CD1c-positive myeloid dendritic cell (primary cell): ENCODE data around the gene CCDC138.

ENCODE experiments used
- DNase-seq: peaks from one replicate; pipeline ENCODE4 v3.0.0-alpha.2; 2016; ENCODE audit errors: extremely low spot score

Gene CCDC138

GRCh38 chr2:108896741-108897140 is 110.2 kb downstream of the CCDC138 start:
- no peak for DNase-seq

DNA sequence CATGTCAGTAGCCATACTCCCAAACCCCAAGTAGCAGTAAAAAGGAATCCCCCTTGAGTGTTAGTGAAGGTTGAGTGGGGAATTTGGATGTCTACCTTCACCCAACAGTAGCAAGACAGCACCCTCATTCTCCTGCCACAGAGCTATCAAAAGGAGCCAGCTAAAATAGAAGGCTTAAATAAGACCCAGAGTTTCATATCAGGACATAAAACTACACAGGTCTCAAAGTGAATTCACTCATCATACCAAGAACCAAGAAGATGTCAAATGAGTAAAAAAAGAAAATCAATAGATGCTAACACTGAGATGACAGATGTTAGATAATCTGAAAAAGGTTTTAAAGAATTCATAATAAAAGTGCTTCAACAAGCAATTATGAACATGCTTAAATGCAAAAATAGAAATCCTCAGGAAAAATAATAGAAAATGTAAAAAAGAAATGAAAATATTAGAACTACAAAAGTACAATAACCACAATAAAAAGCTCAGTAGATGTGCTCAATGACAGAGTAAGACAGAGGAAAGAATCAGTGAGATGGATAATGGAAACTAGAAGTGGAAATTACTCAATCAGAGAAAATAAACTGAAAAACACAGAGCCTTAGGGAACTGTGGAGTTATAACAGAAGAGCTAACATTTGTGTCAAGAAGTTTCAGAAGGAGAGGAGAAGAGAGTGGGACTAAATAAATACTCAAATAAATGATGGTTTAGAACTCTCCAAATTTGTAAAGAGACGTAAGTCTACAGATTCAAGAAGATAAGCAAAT is 111.9 kb downstream of the CCDC138 start:
- no peak for DNase-seq

DNA sequence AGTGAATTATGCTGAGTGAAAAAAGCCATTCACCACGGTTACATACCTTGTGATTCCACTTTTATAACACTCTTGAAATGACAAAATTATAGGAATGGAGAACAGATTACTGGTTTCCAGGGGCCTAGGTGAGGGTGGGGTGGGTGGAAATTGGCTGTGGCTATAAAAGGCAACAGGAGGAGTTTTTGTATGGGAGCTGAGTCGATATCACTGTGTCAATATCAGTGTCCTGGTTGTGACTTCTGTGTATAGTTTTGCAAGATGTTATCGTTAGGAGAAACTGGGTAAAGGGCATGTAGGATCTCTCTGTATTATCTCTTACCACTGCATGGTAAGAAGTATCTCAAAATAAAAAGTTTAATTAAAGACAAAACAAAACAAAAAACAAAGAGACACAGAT is 118.1 kb downstream of the CCDC138 start:
- no peak for DNase-seq

DNA sequence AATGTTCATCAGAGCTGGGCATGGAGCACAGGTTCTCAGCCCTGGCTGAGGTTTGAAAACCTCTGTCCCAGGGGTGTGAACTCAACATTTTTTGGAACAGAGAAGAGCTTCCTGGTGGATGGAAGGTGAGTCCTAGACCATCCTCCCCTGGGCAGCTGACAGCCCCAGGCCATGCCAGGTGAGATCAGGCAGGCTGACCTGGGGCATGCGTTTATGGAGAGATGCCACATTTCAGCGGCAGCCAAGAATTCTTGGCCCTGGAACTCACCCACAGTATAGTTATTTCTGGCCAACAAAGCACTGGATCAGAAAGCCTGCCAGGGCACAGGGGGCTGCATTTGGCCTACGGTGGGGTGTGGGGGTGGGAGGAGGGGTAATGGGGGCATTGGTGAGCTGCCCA is 118.6 kb downstream of the CCDC138 start:
- DNase-seq: no peak

DNA sequence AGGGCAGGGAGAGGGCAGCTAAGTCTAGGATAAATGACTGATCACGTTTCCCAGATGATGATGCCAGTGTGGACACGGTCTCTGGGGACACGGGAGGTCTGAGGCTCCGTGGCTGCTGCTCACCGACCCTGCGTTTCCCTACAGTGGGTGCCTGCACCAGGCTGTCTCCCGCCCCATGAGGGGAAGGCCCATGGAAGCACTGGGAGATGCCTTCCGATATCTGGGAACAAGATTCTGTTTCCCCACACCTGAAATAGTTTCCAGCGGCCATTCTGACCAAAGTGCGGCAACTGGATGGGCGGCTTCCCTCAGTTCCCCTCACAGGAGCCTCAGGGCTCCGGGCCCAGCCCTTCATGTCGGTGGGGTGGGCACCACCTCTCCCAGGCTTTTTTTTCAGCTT is 119.3 kb downstream of the CCDC138 start:
- no peak for DNase-seq

DNA sequence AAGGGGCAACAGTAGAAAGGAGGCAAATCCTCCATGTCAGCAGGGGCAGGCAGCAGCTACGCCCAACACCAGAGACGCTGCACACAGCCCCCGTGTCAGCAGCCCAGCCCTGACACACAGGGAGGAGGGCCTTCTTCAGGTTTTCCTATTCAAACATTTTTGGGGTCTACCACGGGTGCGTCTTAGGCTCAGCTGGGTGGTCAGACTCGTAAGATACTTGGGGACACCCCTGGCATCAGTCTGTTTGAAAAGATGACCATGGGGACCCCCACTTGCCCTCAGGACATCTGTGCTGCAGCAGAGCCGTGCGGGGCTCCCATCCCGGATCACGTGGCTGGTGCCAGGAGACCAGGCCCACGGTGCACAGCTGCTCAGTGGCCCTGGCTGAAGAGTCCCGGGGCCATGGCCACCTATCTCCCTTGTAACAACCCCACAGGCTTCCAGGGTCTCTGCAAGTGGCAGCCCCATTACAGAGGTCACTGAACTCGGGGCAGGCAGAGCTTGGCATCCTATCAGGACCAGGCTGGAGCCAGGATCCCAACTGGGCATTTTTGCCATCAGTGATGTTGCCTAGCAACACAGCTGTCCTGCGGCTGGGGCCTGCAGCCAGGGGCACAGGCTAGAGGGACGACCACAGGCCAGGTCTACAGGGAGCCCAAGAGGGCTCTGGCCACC is 120.0 kb downstream of the CCDC138 start:
- no peak for DNase-seq

DNA sequence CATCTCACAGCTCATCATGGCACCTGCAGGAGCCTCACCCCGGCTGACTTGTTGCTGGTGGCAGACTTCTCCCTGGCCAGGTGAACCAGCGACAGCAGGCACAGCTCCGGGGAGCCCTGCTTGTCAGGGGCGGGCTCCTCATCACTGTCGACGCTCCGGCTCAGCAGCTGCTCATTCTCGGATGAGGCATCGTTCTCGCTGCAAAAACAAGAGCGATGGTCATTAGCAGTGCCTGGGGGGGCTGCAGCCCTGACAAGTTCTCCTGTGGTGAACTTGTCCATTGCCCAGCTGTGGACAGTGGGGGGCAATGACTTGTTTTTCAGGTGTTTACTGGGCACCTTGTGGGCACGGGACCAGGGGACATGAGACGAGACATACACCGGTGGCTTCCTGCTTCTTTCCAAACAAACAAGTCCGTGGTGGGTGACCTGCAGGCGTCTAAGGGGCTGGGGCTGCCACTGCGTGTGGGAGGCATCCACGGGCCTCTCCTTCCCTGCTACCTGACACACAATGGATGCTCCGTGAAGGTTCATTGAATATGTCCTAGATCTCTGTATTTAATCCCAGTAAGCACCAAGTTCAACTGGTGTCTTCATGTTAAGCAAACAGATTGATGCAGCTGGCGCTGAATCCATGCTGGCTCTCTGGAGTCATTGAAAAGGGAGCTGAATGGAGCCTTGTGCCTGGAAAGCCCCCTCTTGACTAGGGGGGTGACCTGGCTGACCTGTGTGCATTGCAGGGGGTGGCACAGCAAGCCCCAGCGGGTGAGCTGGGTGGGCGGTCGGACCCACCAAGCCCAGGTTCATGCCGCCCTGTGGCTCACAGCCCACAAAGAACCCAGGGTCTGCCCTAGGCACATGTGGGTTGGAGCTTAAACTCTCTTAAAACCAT is 121.5 kb downstream of the CCDC138 start:
- no peak for DNase-seq

DNA sequence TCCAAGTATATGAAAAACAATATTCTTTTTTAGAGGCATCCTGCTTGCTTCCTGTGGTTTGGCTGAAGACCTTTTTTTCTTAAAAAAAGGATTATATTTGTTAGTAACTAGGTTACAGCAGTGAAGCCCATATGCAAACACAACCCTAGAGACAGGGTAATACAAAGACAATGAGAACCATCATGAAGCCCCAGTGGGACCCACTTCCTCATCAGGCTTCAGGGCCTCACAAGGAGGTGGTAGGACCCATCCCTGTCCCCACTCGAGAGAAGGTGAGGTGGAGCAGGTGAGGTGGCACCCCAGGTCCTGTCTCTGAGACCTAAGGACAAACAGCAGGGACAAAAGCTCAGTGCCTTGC is 122.1 kb downstream of the CCDC138 start:
- DNase-seq: no peak

- DNase-seq: no peak
Observed at GRCh38 chr2:108909275-108909823, 122.8 kb downstream of the CCDC138 start.

DNA sequence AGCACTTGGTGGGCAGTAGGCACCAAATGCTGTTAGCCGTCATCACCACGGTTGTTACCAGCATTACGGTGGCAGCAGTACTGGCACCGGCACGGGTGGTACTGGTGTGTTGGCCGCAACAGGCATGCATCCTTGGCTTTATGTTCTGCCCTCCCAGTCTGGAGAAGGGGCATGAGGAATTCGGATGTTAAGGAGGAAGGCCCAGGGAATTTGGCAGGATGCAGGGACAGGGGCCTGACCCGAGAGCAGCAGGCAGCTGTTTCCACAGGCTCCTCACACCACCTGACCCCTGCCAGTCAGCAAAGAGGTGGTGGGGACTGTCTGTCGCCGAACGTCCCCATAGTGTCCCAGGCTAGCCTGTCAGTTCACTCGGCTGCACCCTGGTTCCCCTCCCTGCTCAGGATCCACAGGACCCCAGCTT is 123.5 kb downstream of the CCDC138 start:
- no peak for DNase-seq

- no peak for DNase-seq
Observed at GRCh38 chr2:108910541-108911396, 124.2 kb downstream of the CCDC138 start.

DNA sequence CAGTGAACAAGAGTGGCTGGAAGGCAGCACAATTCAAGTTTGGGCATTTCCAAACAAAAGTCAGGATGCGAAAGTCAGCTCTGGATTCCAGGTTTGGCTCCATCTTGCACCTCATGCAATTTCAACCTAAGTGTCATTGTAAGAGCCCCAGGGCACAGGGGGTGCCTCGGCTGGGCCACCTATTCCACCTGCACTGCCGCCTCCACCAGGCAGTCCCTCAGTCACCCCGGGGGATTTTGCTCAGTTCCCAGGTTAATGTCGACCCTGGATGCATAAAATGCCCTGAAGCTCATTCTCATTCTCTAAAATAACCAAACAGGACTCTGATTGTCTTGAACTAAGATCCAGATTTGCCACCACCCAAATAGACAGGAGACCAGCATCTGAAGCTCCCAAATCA is 124.8 kb downstream of the CCDC138 start:
- DNase-seq: no peak

GRCh38 chr2:108911807-108912628 is 125.4 kb downstream of the CCDC138 start:
- DNase-seq: no peak

- DNase-seq: no peak
Observed at GRCh38 chr2:108912629-108912902, 126.0 kb downstream of the CCDC138 start.

DNA sequence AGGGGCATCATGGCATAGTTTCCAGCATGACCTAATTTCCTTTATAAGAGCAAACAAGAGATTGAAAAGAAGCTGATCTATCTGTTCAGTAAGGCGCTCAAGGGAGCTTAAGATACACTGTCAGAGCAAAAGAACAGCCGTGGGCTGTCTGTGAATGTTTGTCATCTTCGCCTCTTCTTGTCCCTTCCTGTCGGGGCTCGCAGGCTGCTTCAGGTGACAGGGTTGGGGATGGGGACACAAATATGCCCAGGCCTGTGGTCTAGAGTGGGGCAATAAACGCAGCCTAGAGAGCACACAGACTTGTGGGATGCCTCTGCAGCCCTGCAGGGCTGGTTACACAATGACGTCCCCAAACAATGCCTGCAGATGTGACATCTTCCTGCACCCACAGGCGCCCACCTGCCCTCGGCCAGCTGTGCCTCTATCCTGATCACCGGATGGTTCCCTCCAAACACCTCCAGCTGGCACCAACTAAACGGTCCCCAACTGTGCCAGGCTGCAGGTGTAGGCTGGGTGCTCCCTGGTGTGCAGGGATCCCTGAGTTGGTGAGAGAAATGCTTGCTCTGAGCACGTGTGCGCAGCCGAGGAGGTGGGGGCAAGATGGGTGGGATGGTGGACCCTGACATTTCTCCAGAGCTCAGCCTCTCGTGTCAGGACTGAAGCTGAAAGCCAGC is 129.7 kb downstream of the CCDC138 start:
- no peak for DNase-seq

DNA sequence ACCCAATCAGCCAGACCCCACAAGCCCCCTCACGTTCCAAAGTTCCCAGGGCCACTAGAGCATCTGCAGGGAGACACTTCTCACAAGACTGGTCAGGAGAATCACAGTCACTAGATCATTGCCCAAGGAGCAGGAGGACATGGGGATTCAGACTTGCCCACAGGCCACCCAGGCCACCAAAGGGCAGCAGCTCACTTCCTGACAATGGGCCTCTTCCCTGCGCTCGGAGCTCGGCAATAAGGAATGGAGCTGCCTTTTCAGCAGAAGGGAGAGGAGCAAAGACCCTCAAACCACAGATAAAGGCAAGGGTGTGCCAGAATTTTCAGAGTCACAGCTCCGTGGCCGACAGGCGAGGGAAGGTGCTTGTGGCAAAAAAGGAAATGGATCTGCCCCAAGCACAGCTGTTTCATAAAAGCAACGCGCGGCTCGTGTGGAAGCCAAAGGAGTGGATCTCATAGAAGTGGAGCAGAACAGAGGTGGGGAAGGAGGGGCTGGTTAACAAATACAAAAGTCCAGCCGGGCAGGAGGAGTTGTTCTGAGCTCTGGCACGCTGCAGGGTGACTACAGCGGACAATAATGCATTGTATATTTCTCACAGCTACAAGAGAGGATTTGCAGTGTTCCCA is 130.3 kb downstream of the CCDC138 start:
- DNase-seq: no peak

GRCh38 chr2:108917526-108917925 is 131.0 kb downstream of the CCDC138 start:
- no peak for DNase-seq

DNA sequence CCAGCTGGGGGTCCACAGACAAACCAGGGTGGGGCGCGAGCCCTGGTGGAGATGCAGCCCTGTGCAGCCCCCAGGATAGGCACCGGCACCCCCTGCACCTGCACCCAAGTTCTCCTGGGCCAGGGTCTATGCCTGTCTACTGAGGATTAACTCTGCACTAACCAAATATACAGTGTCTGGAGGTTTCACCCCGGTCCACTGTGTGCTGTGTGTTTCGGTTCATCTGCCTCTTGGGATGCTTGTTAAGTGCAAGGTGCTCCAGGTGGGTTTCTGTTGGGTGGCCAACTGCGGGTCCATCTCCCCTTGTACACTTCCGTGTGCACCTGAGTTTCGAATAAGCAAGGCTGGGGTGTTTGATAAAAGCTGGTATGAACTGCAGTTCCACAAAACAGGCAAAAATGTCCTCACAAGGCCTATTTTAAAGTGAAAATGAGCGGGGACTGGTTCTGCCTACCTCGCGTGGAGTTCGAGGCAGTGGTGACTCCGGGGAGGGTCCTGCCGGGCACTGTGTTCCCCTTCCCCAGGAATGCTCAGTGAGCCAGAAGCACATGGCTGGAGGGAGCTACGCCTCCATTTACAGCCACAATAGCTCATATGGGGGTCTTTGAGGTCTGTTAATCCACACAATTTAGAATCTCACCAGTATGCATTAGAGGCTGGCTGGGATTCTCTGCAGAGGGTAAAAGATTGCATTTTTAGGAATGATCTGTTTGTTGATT is 131.7 kb downstream of the CCDC138 start:
- no peak for DNase-seq

DNA sequence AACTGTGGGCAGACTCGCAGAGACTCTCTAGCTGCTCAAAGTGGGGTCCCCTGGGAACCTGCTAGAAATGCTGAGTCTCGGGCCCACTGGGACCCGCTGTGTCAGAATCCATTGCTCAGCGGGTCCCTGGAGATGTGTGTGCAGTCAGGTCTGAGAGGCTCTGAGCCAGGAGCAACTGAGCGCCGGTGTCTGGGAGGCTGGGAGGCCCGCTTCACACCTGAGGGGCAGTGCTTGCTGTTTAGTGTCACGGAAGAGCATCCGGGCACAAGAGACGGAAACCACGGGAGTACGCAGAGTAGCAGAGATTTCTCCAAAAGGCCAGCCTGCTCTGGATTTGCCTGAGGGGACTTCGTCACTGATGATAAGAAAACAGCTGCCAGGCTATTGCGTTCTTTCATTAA is 132.4 kb downstream of the CCDC138 start:
- no peak for DNase-seq
